Activated T-cell treated with anti-CD3 and anti-CD28 coated beads for 48 hours (primary cell): ENCODE results near the gene TCF3.

Experiments used
- DNase-seq: peaks from one replicate; pipeline ENCODE4 v3.0.0-alpha.2; 2020; ENCODE audit warnings: low read depth

The TCF3 gene

DNA sequence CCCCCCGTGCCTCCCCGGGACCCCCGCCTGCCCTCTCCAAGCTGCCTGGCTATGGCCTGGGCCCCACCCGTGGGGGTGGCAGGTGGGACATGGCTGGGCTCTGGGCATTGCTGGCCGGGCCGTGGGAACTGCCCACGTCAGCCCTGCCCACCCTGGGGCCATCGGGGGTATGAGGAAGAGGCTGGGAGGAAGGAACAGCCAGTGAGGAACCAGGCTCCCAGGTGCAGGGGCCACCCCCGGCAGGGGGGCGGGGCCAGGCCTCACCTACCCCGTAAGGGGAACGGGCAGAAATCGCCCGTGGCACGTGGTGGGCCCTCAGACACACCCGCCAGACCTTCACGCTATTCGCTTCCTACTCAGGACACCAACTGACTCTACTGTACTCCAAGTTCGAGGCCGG is 22.4 kb downstream of the TCF3 start:
- DNase-seq: no peak

DNA sequence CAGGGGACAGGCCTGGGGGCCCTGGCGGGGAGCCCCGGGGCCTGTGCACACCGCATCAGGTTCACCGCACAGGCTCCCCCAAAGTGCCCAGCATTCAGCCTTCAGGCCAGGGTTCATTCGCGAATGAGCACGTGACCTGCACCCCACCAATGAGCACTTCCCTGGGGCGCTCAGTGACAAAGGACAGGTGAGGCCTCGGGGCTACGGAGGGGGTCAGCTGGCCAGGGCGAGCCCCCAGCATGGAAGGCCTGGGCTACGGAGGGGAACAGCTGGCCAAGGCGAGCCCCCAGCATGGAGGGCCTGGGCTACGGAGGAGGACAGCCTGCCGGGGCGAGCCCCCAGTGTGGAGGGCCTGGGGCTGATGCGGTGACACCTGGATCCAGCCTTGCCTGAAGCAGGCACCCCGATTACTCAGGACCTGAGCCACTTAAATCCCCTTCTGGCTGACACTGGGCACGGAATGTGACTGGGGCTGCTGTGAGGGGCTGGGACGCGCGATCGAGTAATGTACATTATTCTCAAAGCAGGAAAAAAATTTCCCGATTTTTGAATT is 23.1 kb downstream of the TCF3 start:
- DNase-seq: no peak

DNA sequence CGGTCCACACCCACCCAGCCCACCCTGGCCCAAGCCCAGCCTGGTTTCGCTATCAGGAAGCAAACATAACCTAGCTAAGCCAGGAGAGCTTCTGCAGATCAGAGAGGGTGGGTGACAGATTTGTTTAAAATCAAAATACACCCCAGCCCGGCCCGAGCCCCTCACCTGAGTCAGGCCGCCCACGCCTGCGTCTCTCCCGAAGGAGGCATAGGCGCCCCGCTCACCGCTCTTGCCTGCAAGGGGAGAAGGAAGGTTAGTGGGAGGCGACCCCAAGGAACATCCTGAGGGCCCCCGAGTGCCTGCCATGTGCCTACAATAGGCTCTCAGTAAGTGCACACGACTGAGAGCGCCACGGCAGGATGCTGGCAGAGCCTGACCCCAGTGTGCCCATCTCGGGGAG is 25.2 kb downstream of the TCF3 start:
- no peak for DNase-seq

DNA sequence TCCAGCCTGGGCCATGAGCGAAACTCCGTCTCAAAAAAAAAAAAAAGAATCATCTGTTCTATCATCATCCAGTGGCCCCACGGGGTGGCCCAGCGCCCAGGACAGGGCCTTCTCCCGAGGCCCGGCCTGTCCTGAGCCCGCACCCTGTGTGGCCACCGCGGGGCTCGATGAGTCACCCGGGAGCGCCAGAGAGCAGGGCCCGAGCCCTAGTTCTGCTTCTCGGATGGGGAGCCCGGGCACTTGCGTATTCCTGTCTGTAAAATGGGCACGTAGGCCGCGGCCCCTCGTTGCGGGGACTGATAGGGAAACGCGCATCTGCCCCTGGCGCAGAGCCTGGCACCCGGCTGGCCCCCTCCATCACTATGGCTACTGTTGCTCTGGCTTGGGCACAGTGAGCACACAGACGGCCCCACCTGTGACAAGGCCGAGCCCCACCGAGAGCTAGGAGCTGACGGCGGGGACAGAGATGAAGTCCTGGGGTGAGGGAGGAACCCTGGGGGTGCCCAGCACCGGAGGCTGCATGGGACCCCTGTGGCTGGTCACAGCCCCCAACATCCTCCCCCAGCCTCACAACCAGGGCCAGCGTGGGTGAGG is 25.9 kb downstream of the TCF3 start:
- no peak for DNase-seq

- no peak for DNase-seq
Measured at GRCh38 chr19:1624458-1624857, 28.0 kb downstream of the TCF3 start.

GRCh38 chr19:1622541-1622940 is 29.9 kb downstream of the TCF3 start:
- no peak for DNase-seq

GRCh38 chr19:1622007-1622406 is 30.4 kb downstream of the TCF3 start:
- DNase-seq: no peak

- no peak for DNase-seq
Measured at GRCh38 chr19:1621574-1621973, 30.8 kb downstream of the TCF3 start.

DNA sequence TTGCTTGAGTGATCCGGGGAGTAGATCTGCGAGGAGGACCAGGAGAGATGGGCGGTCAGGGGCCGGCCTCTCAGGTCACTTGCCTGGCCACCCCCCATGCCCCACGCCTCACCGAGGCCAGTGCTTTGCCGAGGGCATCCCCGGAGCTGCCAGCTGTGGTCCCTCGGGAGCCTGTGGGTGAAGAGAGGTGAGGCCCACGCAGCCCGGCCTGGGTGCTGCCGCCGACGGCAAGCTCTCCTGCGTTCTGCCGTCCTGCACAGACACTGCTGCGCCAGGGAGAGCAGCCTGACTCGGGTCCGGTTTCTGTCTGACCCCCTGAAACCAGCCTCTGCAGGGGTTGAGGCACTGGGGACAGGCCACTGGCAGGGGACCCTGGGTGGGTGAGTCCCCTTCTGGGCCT is 31.4 kb downstream of the TCF3 start:
- no peak for DNase-seq

- DNase-seq: no peak
Measured at GRCh38 chr19:1620502-1620901, 31.9 kb downstream of the TCF3 start.

DNA sequence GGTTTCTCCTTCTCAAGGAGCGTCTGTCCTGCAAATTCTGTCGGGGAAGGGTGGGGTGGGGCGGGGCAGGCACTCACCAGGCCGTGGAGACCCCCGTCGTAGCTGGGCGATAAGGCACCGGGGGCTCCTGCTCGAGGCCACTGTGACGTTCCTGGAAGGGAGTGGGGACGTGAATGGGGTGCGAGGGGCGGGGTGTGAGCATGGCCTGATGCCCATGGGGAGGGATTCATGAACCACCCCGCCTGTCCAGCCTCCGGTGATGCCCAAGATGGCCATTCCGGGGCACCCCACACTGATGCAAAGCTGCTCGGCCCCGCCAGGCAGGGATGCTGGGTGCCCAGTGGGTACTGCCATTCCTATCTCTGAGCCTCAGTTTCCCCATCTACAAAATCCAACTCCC is 32.7 kb downstream of the TCF3 start:
- DNase-seq: no peak

- DNase-seq: no peak
Measured at GRCh38 chr19:1619094-1619439, 33.3 kb downstream of the TCF3 start.

DNA sequence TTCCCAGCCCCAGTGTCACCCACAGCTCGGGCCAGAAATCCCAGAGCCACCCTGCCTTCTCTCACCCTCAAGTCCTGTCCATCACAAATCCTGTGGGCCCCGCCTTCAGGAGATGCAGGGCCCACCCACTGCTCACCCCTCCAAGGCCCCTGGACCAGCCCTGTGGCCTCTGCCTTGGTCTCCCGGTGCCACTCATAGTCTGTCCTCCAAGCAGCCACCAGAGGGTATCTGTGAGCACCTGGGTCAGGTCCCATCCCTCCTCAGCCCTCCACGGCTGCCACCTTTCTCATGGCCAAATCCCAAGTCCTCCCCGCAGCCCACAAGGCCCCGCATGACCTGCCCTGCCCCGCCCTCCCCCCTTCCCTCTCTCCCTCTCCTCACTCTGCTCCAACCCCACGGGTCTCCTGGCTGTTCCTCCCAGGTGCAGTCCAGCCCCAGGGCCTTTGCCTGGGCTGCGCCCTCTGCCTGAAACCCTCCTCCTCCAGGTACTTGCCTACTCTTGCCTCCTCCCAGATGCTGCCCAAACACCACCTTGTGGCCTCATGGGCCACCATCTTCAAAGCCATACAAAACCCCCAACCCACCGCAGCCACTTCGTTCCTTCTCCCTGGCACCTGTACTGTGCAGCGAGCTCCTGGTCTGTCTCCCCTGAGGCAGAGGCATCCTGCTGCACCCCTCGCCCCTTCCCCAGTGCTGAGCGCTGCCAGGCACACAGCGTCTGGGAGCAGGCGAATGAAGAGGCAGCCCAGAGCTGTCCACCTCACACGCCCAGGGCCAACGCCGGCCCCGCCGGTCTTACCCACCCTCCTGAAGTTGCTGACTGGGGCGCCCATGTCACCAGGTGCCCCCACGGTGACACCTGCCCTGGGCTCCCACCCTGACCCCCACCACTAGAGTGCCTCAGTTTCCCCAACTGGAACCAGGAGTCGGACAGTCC is 34.0 kb downstream of the TCF3 start:
- peak; percentile 21 for DNase-seq

DNA sequence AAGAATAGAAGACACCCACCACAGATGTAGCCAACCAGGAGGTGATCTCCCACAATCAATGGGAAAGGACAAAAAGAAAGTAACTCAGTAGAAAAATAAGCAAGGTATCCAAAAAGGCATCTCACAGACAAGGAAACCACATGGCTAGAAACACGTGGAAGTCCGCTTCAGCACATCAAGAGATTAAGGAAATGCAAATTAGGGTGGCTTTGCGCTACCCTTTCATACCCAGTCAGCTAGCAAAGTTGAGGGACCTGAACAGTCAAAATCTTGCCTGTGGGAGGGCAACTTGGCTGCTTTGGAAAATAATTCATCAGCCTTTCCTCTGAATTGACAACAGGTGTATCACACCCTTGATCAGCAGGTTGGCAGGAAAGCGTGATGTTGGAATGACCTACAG is 35.5 kb downstream of the TCF3 start:
- DNase-seq: no peak

DNA sequence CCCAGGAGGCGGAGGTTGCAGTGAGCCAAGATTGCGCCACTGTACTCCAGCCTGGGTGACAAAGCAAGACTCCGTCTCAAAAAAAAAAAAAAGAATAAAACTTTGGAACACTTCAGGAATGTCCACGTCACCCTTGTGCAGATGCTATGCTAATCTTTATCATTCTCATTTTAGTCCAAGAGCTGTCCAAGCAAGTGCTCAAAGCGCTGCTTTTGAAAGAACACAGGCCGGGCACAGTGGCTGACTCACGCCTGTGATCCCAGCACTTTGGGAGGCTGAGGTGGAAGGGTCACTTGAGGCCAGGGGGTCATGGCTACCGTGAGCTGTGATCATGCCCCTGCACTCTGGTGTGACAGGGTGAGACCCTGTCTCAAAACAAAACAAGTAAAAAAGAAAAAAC is 36.0 kb downstream of the TCF3 start:
- no peak for DNase-seq

DNA sequence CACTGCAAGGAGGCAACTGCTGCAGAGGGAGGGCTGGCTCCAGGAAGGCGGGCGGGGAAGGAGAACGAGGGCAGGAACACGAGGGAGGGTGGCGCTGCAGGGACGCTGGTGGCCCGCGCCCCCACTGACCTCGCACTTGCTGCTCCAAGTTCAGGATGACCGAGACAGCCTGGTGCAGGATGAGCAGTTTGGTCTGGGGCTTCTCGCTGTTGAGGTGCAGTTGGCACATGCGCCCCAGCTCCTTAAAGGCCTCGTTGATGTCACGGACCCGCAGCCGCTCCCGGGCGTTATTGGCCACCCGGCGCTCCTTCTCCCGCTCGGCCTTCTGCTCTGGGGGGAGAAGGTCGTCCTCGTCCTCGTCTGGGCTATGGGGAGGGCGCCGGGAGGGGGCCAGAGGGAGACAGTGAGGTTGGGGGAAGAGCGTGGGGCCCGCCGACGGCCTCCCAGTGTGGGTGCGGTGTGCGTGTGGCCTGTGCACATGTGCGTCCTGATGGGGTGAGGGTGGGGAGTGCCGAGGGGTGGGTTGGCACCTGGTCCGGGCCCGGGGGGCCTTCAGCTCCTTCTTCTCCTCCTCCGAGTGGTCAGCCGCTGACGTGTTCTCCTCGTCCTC is 37.2 kb downstream of the TCF3 start:
- DNase-seq: no peak

DNA sequence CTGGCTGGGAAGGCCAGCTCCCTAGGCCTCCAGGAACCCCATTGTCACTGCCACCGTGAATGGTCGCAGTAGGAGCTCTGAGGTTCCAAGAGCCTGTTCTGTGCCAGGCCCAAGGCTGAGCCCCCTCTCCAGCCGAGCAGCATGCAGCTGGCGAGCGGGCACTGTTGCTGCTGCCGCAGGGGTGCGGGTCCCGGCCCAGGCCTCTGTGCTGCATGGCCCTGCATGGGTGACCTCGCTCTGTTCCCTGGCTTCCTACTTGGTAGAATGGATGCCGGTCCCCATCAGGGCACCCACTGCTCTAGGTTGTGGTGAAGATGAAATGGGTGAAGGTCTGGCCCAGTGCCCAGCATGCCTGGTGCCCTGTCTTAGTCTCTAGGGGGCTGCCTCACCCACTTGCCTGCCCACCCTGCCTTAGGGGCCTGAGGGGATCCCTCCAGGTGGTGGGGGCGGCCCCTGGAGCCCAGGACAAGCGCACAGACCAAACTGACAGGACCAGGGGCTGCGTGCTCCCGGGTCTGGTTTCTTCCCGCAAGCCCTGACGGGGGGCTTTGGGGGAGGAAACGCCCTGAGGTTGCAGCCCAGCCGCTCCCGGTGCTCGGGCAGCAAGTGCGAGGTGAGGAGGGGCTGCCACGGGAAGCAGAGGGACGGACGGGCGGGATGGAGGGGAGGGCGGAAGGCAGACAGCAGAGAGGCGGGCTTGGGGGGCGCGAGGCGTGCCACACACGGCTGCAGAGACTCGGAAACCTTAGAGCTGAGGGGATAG is 38.4 kb downstream of the TCF3 start:
- DNase-seq: no peak

DNA sequence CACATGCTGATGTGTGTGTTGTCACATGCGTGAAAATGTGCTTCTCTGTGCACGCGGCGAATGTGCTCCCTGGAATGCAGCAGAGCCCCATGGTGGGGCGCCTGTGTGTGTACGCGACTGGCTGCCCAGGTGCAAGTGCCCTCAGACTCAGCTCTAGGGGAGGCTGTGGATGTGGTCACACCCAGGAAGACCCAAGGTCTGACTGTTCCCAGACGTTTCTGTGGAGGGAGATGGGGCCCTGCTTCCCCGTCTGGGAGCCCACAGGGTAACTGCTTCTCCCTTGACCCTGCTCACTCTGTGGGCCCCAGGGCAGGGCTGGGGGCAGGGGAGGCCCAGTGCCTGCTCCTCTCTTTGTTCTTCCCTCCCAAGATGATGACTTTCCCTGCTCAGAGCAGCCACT is 39.3 kb downstream of the TCF3 start:
- no peak for DNase-seq

- DNase-seq: no peak
Measured at GRCh38 chr19:1612114-1613086, 40.0 kb downstream of the TCF3 start.

DNA sequence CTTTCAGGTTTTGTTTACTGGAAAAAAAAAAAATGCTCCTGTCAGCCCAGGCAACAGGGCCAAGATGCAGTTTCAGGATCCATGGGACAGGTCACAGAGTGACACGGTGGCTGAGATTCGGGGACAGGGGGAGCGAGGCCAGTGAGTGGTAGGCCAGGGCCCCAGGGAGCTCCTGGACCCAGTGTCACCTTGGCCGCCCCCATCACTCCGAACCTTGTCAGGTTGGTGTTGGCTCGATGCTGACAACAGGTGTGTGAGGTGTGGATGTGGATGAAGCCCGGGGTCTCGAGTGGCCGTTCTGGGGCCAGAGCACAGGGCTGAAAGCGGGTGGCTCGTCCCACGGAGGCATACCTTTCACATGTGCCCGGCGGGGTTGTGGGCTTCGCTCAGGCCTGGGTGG is 41.1 kb downstream of the TCF3 start:
- DNase-seq: no peak

DNA sequence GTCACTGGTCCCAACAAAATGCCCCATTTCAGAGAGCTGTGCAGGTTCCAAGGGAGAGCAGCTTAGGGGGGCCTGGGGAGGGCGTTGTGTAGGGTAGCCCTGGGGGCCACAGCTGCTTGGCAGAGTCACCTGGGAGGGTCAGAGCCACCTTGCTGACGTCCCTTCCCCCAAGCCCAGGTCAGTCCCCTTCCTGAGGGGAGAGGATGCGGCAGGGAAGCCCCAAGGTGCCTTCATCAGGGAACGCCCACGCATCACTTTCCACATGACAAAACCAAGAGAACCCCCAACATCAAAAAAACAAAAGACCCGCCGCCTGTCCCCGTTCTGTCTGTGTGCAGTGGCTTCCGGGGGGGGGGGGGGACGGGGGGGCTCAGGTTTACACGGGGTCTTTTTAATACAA is 41.8 kb downstream of the TCF3 start:
- no peak for DNase-seq
